Progenitor cell of endocrine pancreas (in vitro differentiated cells): ENCODE data around the gene MUC6. TPM values are rescaled to one million over a fixed set of nuclear protein-coding genes. Genes with fewer than 3 reads are reported as not detected.

ENCODE experiments used
- DNase-seq: peaks from one replicate; pipeline ENCODE4 v3.0.0; 2021; ENCODE audit warnings: low spot score; ENCODE audit not compliant: unreplicated experiment
- H3K27ac Mint-ChIP-seq: 2 replicates; pipeline ENCODE4 v1.8.0; 2021; ENCODE audit warnings: mild to moderate bottlenecking, moderate library complexity, mixed read lengths
- H3K27me3 Mint-ChIP-seq: 2 replicates; pipeline ENCODE4 v1.8.0; 2021; ENCODE audit warnings: mixed read lengths
- H3K36me3 Mint-ChIP-seq: 2 replicates; pipeline ENCODE4 v1.8.0; 2022; ENCODE audit warnings: mixed read lengths; ENCODE audit not compliant: insufficient read depth
- H3K4me1 Mint-ChIP-seq: 2 replicates; pipeline ENCODE4 v1.8.0; 2021; ENCODE audit warnings: low read depth, mixed read lengths
- H3K4me3 Mint-ChIP-seq: 2 replicates; pipeline ENCODE4 v1.8.0; 2021; ENCODE audit warnings: low read depth, mild to moderate bottlenecking, moderate library complexity, mixed read lengths
- H3K9me3 Mint-ChIP-seq: 2 replicates; pipeline ENCODE4 v1.8.0; 2021; ENCODE audit warnings: low read depth, mixed read lengths
- total RNA-seq: library from RNA; stranded (reverse); gene quantifications from 2 replicates; pipeline ENCODE4 v1.2.1, GENCODE V29; 2021
- TF ChIP-seq, protein P1 (sequence below): fragments of 200-600 bp; sonication (generic); IDR thresholded peaks from one replicate; pipeline ENCODE4 v1.5.0; 2021; ENCODE audit warnings: antibody characterized with exemption, mild to moderate bottlenecking; ENCODE audit not compliant: unreplicated experiment

Gene MUC6
- total RNA-seq, 1 donor from 2014 or later: 1.6 TPM

DNA sequence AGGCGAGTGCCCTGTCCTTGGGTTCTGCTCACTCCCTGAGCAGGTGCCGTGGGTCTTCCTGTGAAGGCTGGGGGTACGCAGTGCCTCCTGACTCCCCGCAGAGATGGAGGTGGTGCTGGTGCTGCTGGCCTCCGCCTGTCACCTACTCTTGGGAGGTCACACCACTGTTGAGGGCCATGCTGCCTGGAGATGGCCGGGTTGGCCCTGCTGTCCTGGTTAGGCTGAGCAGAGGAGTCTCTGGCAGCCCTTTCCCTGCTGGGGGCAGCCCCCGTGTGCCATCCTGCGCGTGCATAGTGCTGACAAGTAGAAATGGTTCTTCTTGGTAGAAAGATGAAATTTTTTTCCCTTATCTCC lies 49.6 kb downstream of the MUC6 start:
- no peak for DNase-seq
- Mint-ChIP-seq H3K27me3 (no peaks in the 10 kb centered on the region), H3K4me3 (no peak overlapping the region), H3K9me3 (no peaks in the 10 kb centered on the region), H3K27ac (no peak overlapping the region), H3K36me3 (peaks cover 10% of the 10 kb centered on the region), H3K4me1 (no peaks in the 10 kb centered on the region)
- TF ChIP-seq, protein P1, sequence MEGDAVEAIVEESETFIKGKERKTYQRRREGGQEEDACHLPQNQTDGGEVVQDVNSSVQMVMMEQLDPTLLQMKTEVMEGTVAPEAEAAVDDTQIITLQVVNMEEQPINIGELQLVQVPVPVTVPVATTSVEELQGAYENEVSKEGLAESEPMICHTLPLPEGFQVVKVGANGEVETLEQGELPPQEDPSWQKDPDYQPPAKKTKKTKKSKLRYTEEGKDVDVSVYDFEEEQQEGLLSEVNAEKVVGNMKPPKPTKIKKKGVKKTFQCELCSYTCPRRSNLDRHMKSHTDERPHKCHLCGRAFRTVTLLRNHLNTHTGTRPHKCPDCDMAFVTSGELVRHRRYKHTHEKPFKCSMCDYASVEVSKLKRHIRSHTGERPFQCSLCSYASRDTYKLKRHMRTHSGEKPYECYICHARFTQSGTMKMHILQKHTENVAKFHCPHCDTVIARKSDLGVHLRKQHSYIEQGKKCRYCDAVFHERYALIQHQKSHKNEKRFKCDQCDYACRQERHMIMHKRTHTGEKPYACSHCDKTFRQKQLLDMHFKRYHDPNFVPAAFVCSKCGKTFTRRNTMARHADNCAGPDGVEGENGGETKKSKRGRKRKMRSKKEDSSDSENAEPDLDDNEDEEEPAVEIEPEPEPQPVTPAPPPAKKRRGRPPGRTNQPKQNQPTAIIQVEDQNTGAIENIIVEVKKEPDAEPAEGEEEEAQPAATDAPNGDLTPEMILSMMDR: no peak

DNA sequence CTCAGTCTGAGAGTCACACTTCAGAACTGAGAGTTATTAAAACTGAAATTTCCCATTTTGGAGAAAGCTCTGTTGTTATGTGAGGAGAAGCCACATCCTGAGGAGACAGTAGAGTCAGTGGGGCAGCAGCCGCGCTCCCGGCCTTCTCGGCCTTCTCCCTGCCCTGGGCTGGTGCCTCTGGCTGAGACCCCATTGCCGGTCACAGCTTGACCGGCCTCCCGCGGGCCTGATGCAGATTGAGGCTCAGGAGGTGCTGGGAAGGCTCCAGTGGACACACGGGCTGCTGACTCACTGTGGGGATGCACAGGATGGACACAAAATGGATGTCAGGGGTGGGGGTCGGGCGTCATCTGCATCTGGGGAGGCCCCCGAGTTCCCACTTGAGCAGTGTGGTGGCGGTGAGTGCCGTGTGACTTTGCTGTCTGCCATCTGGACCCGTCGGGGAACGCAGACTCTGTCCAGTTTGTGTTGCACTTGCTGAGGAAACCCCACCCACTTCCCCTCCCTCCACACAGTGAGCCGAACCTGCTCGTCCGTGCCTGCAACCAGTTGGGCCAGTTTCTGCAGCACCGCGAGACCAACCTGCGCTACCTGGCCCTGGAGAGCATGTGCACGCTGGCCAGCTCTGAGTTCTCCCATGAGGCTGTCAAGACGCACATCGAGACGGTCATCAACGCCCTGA lies 50.1 kb downstream of the MUC6 start:
- Mint-ChIP-seq H3K9me3 (no peaks in the 10 kb centered on the region), H3K4me3 (no peak overlapping the region), H3K27me3 (no peaks in the 10 kb centered on the region), H3K27ac (no peak overlapping the region), H3K4me1 (no peaks in the 10 kb centered on the region), H3K36me3 (peaks cover 10% of the 10 kb centered on the region)
- TF ChIP-seq, protein P1: no peak
- no peak for DNase-seq

DNA sequence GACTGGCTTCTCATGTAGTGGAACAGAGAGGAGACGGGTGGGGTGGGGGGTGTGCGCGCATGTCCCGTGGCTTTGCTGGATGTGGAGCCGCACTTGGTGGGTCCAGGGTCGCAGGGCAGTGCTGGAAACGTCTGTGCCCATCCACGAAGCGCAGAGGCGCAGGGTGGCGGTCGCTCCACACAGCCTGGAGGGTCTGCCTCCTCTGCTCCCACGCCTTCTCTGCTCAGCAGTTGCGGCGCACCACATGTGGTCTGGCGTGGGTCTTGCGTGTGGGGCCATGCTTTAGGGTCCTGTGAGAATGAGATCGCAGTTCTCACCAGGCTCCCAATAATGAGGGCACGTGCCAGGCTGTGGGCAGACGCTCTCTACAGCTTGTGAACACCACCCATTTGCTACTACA lies 50.7 kb downstream of the MUC6 start:
- Mint-ChIP-seq H3K27ac (no peak overlapping the region), H3K4me1 (no peaks in the 10 kb centered on the region), H3K4me3 (no peak overlapping the region), H3K36me3 (peaks cover 12% of the 10 kb centered on the region), H3K9me3 (no peaks in the 10 kb centered on the region), H3K27me3 (no peaks in the 10 kb centered on the region)
- TF ChIP-seq, protein P1: no peak
- DNase-seq: no peak

- TF ChIP-seq, protein P1: no peak
- Mint-ChIP-seq H3K27me3 (no peaks in the 10 kb centered on the region), H3K36me3 (peaks cover 12% of the 10 kb centered on the region), H3K4me1 (no peaks in the 10 kb centered on the region), H3K9me3 (no peaks in the 10 kb centered on the region), H3K4me3 (no peak overlapping the region), H3K27ac (no peak overlapping the region)
- DNase-seq: no peak
These were observed 51.1 kb downstream of the MUC6 start for GRCh38 chr11:985406-985805.

- H3K36me3 Mint-ChIP-seq: peaks cover 11% of the 10 kb centered on the region
- H3K27me3 Mint-ChIP-seq: no peaks in the 10 kb centered on the region
These were observed 52.0 kb downstream of the MUC6 start for GRCh38 chr11:984546-984945.

More at GRCh38 chr11:984546-984945, 52.0 kb downstream of the MUC6 start:
- H3K4me1 Mint-ChIP-seq: no peaks in the 10 kb centered on the region
- no peaks in the 10 kb centered on the region for H3K9me3 Mint-ChIP-seq
- TF ChIP-seq, protein P1: no peak
- no peak overlapping the region for H3K27ac Mint-ChIP-seq
- no peak for DNase-seq
- H3K4me3 Mint-ChIP-seq: no peak overlapping the region
